HG03442 (cell line): ENCODE measurements around the gene TPSB2.
"Not testable (repeated sequence)": the region's sequence is repeated elsewhere in the genome, so short reads cannot be mapped to it uniquely, and the experiment has no call there.

Experiments
- ATAC-seq: cut with Tn5 transposase; IDR thresholded peaks from one replicate; pipeline ENCODE4 v1.9.1; 2021; ENCODE audit warnings: mild to moderate bottlenecking, moderate library complexity; ENCODE audit not compliant: unreplicated experiment

TPSB2 gene

DNA sequence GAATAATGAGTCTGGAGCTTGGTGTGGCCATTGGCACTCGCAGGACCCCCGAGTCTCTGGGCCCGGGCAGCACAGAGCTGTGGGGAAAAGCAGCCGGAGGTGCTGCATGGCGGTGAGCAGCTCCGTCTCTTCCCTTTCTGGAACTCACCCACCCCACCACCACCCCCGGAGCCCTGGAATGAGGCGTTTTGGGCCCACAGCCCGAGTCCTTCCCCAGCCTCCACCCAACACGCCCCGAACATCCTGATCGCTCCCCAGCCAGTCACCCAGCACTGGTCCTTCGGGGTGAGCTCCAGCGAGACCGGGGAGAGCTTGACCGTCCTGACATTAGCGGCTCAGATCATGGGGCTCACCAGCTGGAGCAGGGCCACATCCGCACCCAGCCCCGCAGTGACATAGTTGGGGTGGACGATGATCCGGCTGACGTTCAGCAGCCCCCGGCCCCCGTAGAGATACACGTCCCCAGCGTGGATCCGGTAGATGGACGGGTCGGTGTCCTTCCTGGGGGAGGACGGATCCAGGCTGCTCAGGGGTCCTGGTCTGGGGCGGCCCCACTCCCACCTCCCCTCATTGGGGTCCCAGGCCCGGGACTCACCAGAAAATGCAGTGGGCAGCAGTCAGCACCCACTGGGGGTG lies 32.3 kb upstream of the TPSB2 start:
- no peak for ATAC-seq

- no peak for ATAC-seq
These were observed 31.3 kb upstream of the TPSB2 start for GRCh38 chr16:1261131-1261892.

DNA sequence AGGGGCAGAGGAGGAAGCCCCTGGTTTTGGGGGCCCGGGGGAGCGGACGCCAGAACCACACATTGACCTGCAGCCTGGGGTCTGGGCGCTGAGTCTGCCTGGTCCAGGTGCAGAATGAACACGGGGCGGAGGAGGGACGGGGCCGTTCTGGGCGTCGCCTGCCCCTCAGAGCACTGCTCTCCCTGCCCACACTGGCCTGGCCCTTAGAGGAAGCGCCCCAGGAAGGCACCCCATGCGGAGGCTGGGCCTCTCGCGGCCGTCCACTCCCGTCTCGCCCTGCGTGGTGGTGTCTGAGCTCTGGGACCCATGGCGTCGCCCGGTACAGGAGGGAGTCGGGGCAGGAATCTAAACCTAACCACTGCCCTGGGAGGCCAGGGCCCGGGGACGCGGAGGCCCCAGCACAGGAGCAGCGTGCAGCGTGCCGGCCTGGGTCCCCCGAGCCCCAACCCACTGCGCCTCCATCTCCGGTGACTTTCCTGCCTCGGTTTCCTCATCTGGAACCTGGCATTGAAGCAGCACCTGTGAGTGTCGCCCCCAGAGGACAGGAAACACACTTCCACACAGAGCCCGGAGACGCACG lies 30.2 kb upstream of the TPSB2 start:
- no peak for ATAC-seq

- ATAC-seq: no peak
These were observed 29.7 kb upstream of the TPSB2 start for GRCh38 chr16:1259760-1260068.

DNA sequence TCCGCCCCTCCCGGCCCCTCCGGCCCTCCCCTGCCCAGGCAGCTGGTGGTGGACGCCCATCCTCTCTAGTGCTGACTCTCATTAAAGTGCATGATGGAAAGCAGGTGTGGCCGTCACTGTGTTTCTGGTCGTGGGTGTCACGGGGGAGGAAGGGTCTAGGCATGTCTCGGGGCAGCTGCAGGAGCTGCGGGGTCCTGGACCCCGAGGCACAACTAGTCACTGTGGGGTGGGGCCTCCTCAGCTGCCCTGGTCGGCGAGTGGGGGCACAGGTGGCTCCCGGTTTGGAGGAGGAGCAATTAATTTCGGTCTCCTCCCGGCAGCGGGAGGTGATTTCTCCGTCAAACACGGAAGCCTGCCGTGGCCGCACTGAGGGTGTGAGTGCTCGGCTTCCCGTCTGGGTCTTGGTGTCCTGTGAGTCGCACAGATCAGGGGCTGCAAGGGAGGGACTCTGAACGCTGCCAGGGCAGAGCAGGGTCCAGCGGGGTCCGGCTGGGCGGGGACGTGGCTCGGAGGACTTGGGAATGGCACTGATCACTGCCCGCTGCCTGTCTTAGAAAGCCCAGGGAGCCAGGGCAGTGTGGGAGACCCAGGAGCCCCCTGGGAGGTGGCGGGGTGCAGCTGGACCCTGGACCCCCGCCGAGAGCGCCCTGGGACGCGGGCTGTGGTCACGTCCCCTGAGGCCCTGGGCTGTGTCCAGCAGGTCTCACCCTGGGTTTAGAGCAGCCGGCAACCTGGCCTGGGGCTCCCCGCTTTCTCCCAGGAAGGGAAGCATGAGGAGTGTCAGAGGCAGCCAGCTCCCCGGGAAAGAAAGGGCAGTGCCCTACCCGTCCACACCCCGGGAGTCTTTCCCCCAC lies 29.1 kb upstream of the TPSB2 start:
- ATAC-seq: no peak

- no peak for ATAC-seq
These were observed 28.2 kb upstream of the TPSB2 start for GRCh38 chr16:1258225-1258600.

- ATAC-seq: no peak
These were observed 27.7 kb upstream of the TPSB2 start for GRCh38 chr16:1257561-1258224.

DNA sequence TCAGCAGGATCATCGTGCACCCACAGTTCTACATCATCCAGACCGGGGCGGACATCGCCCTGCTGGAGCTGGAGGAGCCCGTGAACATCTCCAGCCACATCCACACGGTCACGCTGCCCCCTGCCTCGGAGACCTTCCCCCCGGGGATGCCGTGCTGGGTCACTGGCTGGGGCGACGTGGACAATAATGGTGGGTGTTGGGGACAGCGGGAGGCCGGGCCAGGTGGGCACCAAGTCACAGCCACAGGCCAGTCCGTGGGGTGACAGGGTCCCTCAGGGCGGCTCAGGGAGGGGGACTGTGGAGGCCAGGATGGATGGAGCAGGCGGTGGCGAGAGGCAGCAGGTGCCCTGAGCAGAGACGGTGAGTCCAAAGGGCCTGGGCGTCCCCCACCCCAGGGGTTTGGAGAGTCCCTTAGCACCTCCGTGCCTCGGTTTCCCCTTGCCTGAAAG lies 26.9 kb upstream of the TPSB2 start:
- no peak for ATAC-seq

- ATAC-seq: not testable (repeated sequence)
These were observed 26.4 kb upstream of the TPSB2 start for GRCh38 chr16:1256296-1256873.

DNA sequence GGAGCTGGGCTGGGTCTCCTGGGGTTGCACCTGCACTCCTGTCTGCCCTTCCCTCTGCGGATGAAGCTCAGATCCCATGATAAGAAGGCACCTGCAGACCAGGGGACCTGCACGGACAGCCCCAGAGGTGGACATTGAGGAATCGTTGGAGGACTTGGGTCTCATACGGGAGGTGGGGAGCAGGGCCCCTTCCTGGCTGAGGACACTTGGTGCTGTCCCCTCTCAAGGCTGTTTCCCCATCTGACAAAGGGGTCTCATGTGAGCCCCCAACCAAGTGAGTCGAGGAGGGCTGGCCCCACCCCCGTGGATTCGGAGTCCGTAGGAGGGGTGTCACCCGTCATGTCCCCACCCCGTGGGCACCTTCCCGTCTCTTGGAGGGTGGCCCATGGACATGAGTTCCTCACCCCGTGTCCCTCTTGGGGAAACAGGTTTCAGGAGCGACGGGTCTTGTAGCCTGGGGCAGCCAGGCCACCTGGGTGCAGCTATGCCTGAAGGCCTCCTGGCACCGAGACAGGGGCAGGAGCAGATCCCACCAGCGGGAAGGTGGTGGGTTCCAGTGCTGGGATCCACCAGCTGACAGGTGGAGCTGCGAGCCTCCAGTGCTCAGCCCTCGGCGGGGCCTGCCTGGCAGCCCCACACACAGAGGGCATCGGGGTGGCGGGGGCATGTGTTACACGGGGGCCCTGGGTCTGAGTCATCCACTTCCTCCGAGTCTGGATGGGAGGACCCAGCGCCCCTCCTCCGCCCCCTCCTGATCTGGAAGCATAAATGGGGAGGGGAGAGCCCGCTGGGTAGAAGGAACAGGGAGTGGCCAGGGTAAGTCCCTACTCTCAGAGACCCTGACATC lies 25.5 kb upstream of the TPSB2 start, which contains the start of gene TPSD1:
Gene TPSD1 (plus strand): TSS at position 794 of the 847 bp plus-strand sequence. CDS start 212 bp downstream, outside the sequence.
- ATAC-seq: not testable (repeated sequence)

DNA sequence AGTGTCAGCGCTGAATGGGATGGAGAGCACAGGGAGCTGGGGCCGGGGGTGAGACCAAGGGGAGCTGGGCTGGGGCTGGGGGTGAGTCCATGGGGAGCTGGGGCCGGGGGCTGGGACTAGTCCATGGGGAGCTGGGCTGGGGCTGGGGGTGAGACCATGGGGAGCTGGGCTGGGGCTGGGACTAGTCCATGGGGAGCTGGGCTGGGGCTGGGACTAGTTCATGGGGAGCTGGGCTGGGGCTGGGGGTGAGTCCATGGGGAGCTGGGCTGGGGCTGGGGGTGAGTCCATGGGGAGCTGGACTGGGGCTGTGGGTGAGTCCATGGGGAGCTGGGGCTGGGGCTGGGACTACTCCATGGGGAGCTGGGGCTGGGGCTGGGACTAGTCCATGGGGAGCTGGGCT lies 24.8 kb upstream of the TPSB2 start:
- not testable (repeated sequence) for ATAC-seq

DNA sequence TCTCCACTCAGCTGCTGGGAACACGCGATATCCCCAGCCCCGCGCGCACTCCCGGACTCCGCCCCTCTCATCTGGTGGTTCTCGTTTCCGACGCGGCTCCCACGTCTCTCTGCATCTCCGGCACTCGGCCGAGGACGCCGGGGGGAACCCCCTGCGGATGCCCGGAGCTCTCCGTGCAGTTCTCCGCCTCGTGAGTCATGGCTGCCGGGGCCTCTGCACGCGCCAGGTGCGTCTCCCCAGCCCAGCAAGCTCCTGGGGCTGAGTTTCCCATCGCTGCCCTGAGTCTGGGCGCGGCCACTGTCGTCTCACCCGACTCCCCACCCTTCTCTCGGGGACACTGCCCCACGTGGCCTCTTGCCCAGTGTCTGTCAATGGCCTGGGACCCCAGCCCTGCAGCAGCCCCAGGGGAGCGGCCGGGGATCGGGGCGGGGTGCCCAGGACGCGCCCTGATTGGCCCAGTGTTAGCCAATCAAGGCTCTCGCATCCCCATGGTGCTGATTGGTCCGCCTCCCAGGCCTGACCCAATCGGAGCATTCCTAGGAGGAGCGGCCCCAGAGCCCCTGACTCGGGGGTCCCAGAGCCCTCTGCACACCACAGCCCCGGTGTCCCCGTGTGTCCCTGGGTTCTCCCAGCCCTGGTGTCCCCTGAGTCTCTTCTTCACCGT lies 23.8 kb upstream of the TPSB2 start:
- not testable (repeated sequence) for ATAC-seq

DNA sequence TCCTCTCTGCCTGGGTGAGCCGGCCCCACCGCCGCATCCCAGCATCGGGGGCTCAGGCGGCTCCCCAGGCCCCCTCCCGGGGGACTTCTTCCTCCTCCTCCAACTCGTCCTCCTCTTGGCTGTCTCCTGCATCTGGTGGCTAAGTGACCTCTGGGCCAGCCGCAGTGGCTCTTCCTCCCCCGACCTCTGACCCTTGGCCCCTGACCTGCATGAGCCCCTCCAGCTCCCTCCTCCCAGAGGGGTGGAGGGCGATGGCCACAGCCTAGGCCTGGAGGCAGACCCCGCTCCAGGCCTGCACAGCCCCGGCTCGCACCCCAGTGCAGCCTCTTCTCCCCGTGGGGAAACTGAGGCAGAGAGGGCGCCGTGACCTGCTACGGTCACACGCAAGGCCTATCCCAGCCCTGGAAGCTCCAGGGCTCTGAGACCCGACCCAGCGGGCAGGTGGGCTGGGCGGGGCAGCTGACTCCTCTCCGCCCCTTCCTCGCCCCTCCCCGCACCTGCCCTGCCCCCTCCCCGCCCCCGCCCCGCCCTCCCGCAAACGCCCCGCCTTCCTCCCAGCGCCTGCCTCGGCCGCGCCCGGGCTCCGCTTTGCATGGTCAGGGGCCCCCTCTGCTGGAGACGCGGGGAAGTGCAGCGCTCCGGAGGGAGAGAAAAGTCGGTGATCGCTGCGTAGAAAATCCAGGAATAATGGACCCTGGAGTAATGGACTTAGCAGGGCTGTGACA lies 19.2 kb upstream of the TPSB2 start:
- not testable (repeated sequence) for ATAC-seq

DNA sequence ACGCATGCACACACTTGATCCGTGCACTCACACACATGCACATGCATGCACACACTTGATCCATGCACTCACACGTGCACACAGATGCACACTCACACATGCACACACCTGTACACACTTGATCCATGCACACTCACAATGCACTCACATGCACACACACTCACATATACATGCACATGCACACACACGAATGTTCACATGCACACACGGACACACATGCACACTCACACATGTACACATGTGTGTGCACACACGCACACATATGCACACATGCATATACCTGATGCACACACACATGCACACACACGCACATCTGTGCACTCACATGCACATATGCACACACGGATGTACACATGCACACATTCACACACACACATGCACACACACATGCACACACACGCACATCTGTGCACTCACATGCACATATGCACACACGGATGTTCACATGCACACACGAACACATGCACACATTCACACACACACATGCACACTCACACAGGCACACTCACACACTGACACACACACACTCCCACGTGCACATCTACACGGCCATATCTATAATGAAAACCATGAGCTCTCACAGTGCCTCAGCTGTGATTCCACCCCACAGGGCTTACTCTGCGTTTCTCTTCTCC lies 18.0 kb upstream of the TPSB2 start:
- not testable (repeated sequence) for ATAC-seq

- ATAC-seq: no peak
These were observed 15.6 kb upstream of the TPSB2 start for GRCh38 chr16:1245452-1246020.

DNA sequence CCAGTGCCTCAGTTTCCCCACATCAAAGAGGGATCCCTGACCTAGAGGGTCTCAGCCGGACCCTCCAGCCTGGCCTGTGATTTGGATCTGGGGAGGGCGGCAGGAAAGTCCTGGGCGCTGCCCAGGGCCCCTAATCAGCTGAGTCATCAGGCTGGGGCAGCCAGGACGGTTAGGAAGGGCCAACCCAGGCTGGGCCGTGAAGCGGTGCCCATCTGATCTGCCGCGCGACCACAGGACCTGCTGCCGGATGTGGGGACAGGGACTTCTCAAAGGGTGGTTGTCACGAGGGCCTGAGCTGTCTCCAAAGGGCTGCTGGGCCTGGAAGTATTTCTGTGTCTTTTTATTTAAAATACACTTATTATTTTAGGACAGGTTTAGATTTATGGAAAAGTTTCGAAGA lies 14.9 kb upstream of the TPSB2 start:
- no peak for ATAC-seq
